Omental fat pad (tissue), 4 donors: ENCODE data around the gene PTPRB. TPM values are rescaled to one million over a fixed set of nuclear protein-coding genes. Genes with fewer than 3 reads are reported as not detected.

Source experiments
- ATAC-seq: fragments of 150-250 bp; one replicate; pipeline ENCODE4 v1.9.1; 2016; ENCODE audit warnings: mild to moderate bottlenecking, moderate library complexity; ENCODE audit not compliant: low FRiP score
- DNase-seq: peaks from one replicate; pipeline ENCODE4 v3.0.0-alpha.2; 2019; ENCODE audit warnings: low spot score
- CTCF ChIP-seq, 3 donors: fragments of 450-650 bp; IDR thresholded peaks; one replicate each; pipeline ENCODE4 v1.5.1; 2016 to 2017; ENCODE audit warnings: antibody characterized with exemption in 3 of 3, mild to moderate bottlenecking in 3 of 3, moderate library complexity in 2 of 3
- total RNA-seq, 4 donors: library from RNA; depleted of rRNA; stranded (reverse); fragments of >200 nt; gene quantifications; one replicate each; pipeline ENCODE4 v1.1.0, GENCODE V29; 2016

The PTPRB gene
- total RNA-seq, 4 donors from 2014 or later: 14.8 to 165 (median 55.6) TPM

- DNase-seq (no peak), ATAC-seq (no peak)
- TF ChIP-seq CTCF (IDR thresholded peaks at IDR 0.05): no peak
Observed at GRCh38 chr12:70638639-70639360, 1.6 kb upstream of the PTPRB start.

- ATAC-seq (no peak), DNase-seq (no peak)
- no peak for TF ChIP-seq CTCF (IDR thresholded peaks at IDR 0.05)
Observed at GRCh38 chr12:70635755-70636154, 1.5 kb downstream of the PTPRB start.

- TF ChIP-seq CTCF (IDR thresholded peaks at IDR 0.05): no peak
- DNase-seq (no peak), ATAC-seq (no peak)
Observed at GRCh38 chr12:70628701-70629480, 8.3 kb downstream of the PTPRB start.

GRCh38 chr12:70627677-70628076, 9.6 kb downstream of the PTPRB start:
- DNase-seq: no peak
- no peak for ATAC-seq
- TF ChIP-seq CTCF (IDR thresholded peaks at IDR 0.05): no peak

- TF ChIP-seq CTCF (IDR thresholded peaks at IDR 0.05): no peak
- DNase-seq (no peak), ATAC-seq (no peak)
Observed at GRCh38 chr12:70626180-70626579, 11.0 kb downstream of the PTPRB start.

GRCh38 chr12:70619471-70620152, 17.6 kb downstream of the PTPRB start:
- no peak for DNase-seq
- no peak for TF ChIP-seq CTCF (IDR thresholded peaks at IDR 0.05)
- no peak for ATAC-seq
